ENCODE results near the gene ROBO1.

Gene ROBO1

DNA sequence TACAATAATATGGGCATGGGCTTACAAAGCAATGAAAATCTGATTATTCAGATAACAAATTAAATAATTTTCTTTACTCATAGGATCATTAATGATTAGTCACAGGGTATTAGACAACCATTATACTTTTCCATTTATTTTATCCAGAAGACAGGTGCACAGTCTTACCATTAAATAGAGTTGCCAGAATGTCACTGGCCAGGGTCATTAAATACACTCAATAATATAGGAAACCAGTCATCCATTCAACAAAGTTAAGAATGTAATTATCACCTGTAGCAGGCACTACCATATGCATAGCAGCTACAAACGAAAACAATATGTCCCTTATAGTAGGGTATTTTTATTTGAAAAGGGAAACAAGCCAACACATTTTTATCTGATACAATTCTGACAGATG is 16.1 kb downstream of the ROBO1 start:
- TF ChIP-seq, protein P1, sequence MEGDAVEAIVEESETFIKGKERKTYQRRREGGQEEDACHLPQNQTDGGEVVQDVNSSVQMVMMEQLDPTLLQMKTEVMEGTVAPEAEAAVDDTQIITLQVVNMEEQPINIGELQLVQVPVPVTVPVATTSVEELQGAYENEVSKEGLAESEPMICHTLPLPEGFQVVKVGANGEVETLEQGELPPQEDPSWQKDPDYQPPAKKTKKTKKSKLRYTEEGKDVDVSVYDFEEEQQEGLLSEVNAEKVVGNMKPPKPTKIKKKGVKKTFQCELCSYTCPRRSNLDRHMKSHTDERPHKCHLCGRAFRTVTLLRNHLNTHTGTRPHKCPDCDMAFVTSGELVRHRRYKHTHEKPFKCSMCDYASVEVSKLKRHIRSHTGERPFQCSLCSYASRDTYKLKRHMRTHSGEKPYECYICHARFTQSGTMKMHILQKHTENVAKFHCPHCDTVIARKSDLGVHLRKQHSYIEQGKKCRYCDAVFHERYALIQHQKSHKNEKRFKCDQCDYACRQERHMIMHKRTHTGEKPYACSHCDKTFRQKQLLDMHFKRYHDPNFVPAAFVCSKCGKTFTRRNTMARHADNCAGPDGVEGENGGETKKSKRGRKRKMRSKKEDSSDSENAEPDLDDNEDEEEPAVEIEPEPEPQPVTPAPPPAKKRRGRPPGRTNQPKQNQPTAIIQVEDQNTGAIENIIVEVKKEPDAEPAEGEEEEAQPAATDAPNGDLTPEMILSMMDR (IDR thresholded peaks at IDR 0.05), result no peak
- TF ChIP-seq ZFX (IDR thresholded peaks at IDR 0.05; ENCODE audit: borderline replicate concordance), result no peak
- no peak overlapping the region for H3K27ac ChIP-seq

DNA sequence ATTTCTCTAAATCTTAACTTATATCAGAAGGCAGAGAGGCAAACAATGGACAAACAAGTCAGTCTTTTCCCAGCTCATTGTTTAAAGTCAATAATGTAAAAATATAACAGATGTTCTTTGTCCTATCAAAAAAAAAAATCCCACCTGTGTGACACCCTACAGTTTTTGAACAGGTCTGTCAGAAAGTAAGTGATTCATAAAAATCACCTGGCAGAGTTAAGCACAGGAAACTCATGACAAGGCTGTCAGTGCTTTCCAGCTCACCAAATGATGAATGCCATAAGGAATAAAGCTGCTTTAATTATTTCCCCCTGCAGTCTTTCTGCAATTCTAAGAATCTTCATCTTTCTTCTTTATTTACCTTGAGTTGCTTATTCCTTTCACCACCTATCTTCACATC is 30.3 kb downstream of the ROBO1 start:
- no peak overlapping the region for H3K27ac ChIP-seq
- no peak for TF ChIP-seq ZFX (IDR thresholded peaks at IDR 0.05; ENCODE audit: borderline replicate concordance)
- TF ChIP-seq, protein P1 (IDR thresholded peaks at IDR 0.05), result no peak

DNA sequence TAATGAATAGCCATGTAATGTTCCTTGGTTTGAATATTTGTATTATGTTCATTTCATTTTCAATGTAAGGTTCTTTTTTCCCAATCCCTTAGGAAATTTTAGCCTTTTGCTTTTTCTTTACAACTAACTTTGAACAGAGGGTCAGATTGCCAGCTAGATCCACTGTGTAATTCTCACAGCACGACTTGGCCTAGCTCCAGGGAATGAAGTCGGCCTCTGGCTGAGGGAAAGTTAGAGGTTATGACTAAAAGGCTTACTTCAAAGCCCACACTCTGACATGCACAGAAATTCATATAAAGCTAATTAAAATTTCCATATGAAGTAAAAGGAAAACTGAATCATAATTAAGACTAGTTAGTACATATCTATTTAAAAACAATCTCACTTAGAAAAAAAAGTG is 38.7 kb downstream of the ROBO1 start:
- TF ChIP-seq, protein P1 (IDR thresholded peaks at IDR 0.05), result no peak
- TF ChIP-seq ZFX (IDR thresholded peaks at IDR 0.05; ENCODE audit: borderline replicate concordance), result no peak
- H3K27ac ChIP-seq, result no peak overlapping the region

DNA sequence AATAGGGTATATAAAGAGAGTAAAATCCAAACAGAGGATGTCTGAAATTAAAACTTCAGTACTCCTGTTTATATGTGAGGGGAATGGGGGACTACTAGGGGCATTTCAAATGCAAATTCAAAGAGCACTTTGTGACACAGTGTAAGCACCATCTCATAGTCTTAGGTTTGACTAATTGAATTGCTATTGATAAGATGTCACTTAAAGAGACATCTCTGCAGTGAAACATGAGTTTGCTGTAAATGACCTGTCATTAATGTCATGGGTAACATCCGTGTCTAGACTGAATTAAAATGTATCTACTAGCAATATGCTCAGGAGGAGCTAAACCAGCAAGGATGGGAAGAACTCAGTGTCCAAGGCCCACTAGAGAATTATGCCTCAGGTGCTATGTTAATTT is 41.0 kb downstream of the ROBO1 start:
- H3K27ac ChIP-seq, result no peak overlapping the region
- no peak for TF ChIP-seq ZFX (IDR thresholded peaks at IDR 0.05; ENCODE audit: borderline replicate concordance)

DNA sequence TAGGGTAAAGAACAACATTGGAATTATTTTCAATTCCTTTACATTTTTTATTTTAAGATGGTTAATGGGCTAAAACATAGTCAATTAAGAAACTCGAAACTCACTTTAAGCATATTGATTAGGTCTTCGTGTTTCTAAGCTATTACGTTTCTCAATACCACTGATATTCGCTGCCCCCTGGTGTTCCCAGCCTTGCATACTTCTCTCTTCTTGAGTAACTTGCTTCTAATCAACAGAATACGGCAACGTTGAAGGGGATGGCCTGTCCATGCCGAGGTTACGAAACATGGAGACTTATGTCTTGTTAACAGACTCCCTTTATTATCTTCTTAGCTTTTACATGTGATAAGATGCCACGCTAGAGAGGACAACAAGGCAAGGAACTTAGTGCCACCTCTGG is 43.6 kb downstream of the ROBO1 start:
- no peak for TF ChIP-seq ZFX (IDR thresholded peaks at IDR 0.05; ENCODE audit: borderline replicate concordance)
- TF ChIP-seq, protein P1 (IDR thresholded peaks at IDR 0.05), result peak; percentile 51
- no peak overlapping the region for H3K27ac ChIP-seq

DNA sequence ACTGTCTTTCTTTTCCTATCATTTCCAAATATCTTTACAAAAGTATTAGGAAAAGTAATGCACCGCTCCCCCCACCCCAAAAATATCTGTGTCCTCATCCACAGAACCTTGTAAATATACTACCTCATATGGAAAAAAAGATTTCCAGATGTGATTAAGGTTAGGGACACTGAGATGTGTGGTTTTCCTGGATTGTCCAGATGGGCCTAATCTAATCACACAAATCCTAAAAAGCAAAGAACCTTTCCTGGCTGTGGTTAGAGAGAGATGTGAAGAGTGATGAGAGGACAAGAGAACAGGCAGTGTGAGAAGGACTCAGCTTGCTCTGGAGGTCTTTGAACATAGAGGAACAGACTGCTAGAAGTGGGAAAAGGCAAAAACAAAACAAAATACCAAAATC is 77.7 kb downstream of the ROBO1 start:
- TF ChIP-seq ZFX (IDR thresholded peaks at IDR 0.05; ENCODE audit: borderline replicate concordance), result no peak
- TF ChIP-seq, protein P1 (IDR thresholded peaks at IDR 0.05), result no peak
- no peak overlapping the region for H3K27ac ChIP-seq

DNA sequence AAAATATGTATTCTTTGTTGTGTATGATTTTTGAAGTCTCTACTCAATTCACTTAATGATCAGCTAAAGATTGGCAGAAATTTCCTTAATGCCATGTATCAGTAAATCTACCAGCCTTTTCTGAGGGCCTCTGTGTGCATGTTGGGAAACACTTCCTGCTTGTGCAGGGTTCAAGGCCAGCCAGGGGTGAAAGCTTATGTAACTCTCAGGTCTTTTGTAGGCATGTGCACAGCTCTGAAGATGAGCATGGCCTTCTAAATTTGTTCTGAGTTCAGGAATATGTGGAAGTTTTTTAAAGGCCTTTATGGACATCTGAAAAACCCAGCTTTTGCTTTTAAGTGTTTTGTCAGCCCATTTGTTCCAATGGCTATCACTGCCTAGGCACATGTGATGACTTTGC is 82.7 kb downstream of the ROBO1 start:
- TF ChIP-seq ZFX (IDR thresholded peaks at IDR 0.05; ENCODE audit: borderline replicate concordance), result no peak
- TF ChIP-seq, protein P1 (IDR thresholded peaks at IDR 0.05), result no peak
- no peak overlapping the region for H3K27ac ChIP-seq

DNA sequence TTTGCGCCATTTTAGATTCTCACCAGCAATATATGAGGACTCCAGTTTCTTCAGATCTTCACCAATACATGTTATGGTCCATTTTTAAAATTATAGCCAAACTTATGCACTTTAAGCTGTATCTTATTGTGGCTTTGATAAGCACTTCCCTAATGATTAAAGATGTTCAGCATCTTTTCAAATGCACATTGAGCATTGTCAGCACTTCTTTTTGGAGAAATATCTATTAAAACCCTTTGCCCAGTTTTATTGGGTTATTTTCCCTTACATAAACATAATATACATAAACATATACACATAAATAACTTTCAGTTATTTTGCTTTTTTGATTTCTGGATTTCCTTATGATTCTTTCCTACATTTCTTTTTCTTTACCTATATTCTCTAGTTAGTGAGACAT is 83.8 kb downstream of the ROBO1 start:
- H3K27ac ChIP-seq, result no peak overlapping the region
- TF ChIP-seq, protein P1 (IDR thresholded peaks at IDR 0.05), result no peak
- no peak for TF ChIP-seq ZFX (IDR thresholded peaks at IDR 0.05; ENCODE audit: borderline replicate concordance)
